ENCODE results near the gene RAE1. TPM values are rescaled to one million over a fixed set of nuclear protein-coding genes. Genes with fewer than 3 reads are reported as not detected.

The RAE1 gene
- total and polyA plus RNA-seq, 2 of the 8 experiments (the other 6 are each of a cell fraction or from before 2014, with no cell fraction given): 35.9 to 44.9 TPM

GRCh38 chr20:57351042-57351783 is at the start of gene RAE1 (continued):
- no peak for TF ChIP-seq CHD7 (IDR thresholded peaks at IDR 0.05; ENCODE audit: insufficient replicate concordance, low read length)
- TF ChIP-seq RNF2 (IDR thresholded peaks at IDR 0.05; ENCODE audit: borderline replicate concordance, low read depth, low read length, missing control alignments, poor library complexity, severe bottlenecking): no peak
- TF ChIP-seq SP2 (IDR thresholded peaks at IDR 0.05; ENCODE audit: low read length): no peak
- no peak for TF ChIP-seq CTCF (IDR thresholded peaks at IDR 0.05; ENCODE audit: control extremely low read depth in 1 of 3, insufficient read depth in 1 of 3, low read depth in 1 of 3, low read length in 3 of 3)
- TF ChIP-seq POLR2A (IDR thresholded peaks at IDR 0.05; ENCODE audit: control extremely low read depth in 1 of 2, low read depth in 2 of 2, low read length in 2 of 2): peak; percentile 53 to 87
- TF ChIP-seq ASH2L (IDR thresholded peaks at IDR 0.05; ENCODE audit: low read length): peak; percentile 93
- TF ChIP-seq GABPA (IDR thresholded peaks at IDR 0.05; ENCODE audit: borderline replicate concordance, insufficient read depth, low read length): peak; percentile 68; the same call in 1 of the 2 replicates

Measured in H1 (cell line).